AG04449 (cell line): ENCODE measurements around the gene IKZF3.

Source experiments
- CTCF ChIA-PET: fragments of 350-600 bp; formaldehyde crosslinking; extraction: SDS; loops from one replicate; lab custom pipeline; 2021; ENCODE audit warnings: antibody characterized with exemption; lab: Yijun Ruan, JAX
- POLR2A ChIA-PET: fragments of 400-600, 350-600 bp; formaldehyde crosslinking; extraction: SDS; loops from one replicate; lab custom pipeline; 2020; ENCODE audit warnings: antibody characterized with exemption, inconsistent platforms; lab: Yijun Ruan, JAX
- DNase-seq: peaks from one replicate; pipeline ENCODE4 v3.0.0-alpha.2; 2010; ENCODE audit warnings: low read depth, low spot score
- H3K4me3 ChIP-seq: 2 replicates; pipeline ENCODE4 v1.5.1; 2011; ENCODE audit warnings: low read depth, mild to moderate bottlenecking, control low read depth, low read length
- TF ChIP-seq, protein P1 (sequence below): IDR thresholded peaks from one replicate; pipeline ENCODE4 v1.5.1; 2011; ENCODE audit warnings: mild to moderate bottlenecking, moderate library complexity, low read length, control low read depth, inconsistent platforms; ENCODE audit not compliant: insufficient read depth; ENCODE audit errors: missing control alignments

Gene IKZF3

DNA sequence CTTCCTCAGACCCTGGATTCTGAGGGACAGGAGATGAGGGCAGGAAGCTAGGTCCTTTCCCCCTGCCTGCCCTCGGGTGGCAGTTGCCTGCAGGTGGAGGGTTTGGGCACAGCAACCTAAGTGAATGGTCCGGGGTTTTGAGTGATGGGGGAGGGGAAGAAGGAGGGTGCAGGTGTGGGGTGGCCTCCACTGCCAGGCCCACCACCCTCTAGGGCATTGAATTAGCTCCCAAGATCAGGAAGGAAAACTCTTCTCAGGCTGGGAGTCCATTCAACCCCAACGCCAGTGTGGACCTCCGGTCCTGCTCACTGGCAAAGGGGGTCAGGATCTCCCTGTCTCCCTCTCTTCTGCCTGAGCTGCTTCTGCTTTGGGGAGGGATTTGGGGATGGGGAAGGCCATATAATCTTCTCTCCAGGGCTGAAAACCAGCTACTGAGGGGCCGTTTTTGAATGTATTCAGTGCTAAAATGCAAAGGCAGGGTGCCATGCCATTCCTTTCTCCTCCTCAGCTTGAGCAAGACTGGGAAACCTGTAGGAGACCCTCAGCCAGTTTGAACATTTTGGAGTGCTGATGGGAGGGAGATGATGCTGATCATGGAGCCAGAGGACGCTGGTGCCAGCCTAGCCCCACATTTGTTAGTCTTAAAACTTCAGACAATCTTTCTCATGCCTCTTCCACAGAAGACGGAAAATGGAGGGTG lies 107.6 kb downstream of the IKZF3 start:
- TF ChIP-seq, protein P1, sequence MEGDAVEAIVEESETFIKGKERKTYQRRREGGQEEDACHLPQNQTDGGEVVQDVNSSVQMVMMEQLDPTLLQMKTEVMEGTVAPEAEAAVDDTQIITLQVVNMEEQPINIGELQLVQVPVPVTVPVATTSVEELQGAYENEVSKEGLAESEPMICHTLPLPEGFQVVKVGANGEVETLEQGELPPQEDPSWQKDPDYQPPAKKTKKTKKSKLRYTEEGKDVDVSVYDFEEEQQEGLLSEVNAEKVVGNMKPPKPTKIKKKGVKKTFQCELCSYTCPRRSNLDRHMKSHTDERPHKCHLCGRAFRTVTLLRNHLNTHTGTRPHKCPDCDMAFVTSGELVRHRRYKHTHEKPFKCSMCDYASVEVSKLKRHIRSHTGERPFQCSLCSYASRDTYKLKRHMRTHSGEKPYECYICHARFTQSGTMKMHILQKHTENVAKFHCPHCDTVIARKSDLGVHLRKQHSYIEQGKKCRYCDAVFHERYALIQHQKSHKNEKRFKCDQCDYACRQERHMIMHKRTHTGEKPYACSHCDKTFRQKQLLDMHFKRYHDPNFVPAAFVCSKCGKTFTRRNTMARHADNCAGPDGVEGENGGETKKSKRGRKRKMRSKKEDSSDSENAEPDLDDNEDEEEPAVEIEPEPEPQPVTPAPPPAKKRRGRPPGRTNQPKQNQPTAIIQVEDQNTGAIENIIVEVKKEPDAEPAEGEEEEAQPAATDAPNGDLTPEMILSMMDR = no peak
- ChIA-PET CTCF (interaction anchor here (0.8 to 6.3 kb wide), 4 partner anchors 25 to 135 kb away, joined by 3 to 69 read pairs (median 5); partner anchors contain the start of genes MIEN1 and PNMT), POLR2A (no interaction called here)
- no peak for DNase-seq
- H3K4me3 ChIP-seq = no peak overlapping the region

DNA sequence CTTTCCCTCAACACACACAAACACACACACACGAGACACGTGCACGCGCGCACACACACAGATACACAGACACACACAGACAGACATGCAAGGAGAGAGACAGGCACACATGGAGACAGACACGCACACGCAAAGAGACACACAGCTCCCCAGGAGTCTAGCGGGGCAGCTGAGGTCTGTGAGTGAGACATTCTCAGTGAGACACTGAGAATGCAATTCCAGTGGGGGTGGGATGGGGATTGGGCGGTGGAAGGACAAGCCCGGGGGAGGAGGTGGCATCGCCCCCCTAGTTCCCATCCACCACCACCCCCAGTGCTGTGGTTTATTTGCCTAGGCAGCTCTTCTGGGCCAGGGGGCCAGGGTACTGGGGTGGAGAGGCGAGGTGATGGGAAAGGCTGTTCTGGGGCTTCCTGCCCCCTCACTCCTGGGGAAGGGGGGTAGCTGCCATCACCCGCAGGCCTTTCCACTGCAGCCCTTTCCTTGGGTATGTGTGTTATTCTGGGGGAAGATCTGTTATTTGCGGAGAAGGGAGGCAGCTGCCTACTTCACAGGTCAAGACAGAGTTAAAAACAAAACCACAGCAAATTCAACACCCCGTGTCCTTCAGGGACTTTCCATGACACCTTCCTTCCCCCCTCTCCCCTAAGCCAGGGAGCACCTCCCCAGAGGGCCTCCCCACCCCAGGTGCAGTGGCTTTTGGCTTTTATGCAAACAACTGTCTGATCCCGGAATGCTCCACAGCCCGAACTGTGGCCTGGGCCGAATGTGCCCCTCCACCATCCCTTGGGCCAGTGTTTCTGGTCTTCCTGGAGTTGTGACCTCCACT lies 108.3 kb downstream of the IKZF3 start:
- TF ChIP-seq, protein P1 = no peak
- no peak overlapping the region for H3K4me3 ChIP-seq
- CTCF ChIA-PET = interaction anchor here (0.8 to 6.3 kb wide), 6 partner anchors 24 to 208 kb away, joined by 3 to 69 read pairs (median 4); partner anchors contain the start of genes MIEN1 and PNMT
- POLR2A ChIA-PET = no interaction called here
- no peak for DNase-seq

DNA sequence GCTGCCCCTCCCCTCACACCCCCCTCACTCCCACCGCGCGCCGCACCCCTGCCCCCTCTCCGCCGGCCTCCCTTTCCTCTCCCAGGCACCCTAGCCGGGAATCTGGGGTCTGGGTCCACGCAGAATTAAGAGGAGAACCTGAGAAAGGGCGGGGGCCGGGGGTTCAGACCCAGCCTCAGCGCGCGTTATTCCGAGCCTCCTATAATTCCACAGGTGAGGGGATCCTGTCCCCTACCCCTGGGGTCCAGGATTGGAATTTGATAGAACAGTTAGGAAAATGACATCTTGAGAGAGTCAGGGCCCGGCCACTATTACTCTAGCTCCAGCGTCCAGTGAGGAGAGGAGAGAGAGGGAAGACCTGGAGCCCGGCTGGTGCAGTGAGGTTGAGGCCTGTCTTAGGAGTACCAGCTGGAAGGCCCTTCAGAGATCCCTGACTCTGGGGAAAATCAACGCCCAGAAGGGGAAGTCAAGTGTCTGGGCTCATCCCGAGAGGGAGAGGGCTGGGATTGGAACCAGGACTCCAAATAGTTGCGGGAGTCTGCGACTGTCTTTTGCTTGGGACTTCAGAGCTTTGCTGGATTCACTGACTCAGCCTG lies 109.1 kb downstream of the IKZF3 start:
- DNase-seq = no peak
- TF ChIP-seq, protein P1 = no peak
- peak overlapping the region; percentile 69 for H3K4me3 ChIP-seq
- CTCF ChIA-PET = interaction anchor here (0.8 to 6.3 kb wide), 7 partner anchors 25 to 207 kb away, joined by 3 to 69 read pairs (median 4); partner anchors contain the start of genes MIEN1 and PNMT
- POLR2A ChIA-PET = interaction anchor here (0.9 kb wide), 1 partner anchor 55 kb away, joined by 4 read pairs; the partner anchor contains the start of gene ERBB2

DNA sequence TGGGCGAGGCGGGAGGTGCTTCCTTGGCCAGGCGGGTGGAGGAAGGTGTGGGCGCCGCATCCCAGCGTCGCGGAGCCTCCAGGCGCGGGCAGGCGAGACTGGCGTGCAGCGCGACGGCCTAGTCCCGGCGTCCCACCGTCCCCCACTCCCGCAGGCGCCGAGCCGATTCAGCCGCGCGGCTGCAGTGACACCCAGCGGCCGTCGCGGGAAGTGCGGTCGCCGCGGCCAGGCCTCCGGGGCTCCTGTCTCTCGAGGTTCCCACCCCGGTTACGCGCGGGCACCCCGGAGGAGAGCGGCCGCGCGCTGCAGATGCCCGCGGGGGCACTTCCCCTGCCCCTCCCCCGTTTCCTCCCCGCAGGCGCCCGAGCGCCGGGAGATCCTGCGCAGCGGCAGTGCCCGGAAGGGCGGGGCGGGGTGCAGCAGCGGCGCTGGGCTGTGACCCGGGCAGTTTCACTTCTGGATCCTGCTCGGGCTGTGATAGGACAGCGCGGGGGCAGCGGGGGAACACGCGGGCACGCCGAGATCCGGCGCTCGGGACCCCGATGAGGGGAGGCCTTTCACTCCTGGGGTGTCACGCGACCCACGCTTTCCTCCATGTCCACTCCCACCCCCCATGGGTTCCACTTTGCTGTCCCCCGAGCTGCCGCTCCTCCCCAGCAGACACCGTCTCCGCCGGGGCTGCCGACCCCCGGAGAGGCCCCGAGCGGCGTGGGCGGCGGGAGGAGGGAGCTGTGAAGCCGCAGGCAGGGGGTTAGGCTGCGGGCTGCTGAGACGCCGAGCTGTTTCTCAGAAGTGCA lies 109.8 kb downstream of the IKZF3 start:
- ChIA-PET CTCF (interaction anchor here (0.8 to 6.3 kb wide), 6 partner anchors 24 to 207 kb away, joined by 3 to 69 read pairs (median 4); partner anchors contain the start of gene MIEN1), POLR2A (interaction anchor here (0.9 kb wide), 1 partner anchor 54 kb away, joined by 4 read pairs; the partner anchor contains the start of gene ERBB2)
- TF ChIP-seq, protein P1 = peak; percentile 92
- H3K4me3 ChIP-seq = peak overlapping the region; percentile 69
- no peak for DNase-seq

DNA sequence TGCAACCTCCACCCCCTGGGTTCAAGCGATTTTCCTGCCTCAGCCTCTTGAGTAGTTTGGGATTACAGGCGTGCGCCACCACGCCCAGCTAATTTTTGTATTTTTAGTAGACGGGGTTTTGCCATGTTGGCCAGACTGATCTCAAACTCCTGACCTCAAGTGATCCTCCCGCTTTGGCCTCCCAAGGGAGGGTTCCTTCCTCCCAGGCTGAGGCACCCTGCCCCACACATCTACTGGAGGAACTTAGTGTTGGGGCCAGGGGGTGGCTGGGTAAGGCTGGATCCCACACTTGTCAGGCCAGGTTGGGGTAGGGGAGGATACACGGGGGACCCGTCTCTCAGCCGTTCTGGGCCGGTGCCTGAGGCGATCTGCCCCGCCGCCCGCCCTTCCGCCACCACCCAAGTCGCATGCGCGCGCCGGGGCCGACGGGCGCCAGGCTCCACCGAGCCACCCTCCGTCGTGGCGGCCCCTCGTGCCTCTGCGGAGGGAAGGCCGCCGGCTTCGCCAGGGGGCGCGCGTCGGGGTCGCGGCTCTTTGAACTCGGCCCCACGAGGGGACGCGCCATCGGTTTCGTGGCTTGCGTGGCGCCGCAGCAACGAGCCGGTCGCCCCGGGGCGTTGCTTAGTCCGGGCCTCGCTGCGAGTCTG lies 110.5 kb downstream of the IKZF3 start:
- H3K4me3 ChIP-seq = peak overlapping the region; percentile 69
- TF ChIP-seq, protein P1 = peak; percentile 10
- no peak for DNase-seq
- ChIA-PET CTCF (interaction anchor here (1.4 to 2.4 kb wide), 6 partner anchors 10 to 135 kb away, joined by 5 to 19 read pairs (median 12); partner anchors contain the start of gene MIEN1), POLR2A (interaction anchor here (1.0 kb wide), 1 partner anchor 85 kb away, joined by 3 read pairs; no protein-coding TSS in a partner anchor)
